GM23338 (cell line): Measurements from ENCODE around the gene DTNB. TPM values are rescaled to one million over a fixed set of nuclear protein-coding genes. Genes with fewer than 3 reads are reported as not detected.

Source experiments
- ATAC-seq: fragments of 200-7000 bp; cut with Tn5 transposase; 3 replicates; pipeline ENCODE4 v1.9.1; 2020
- DNase-seq: peaks from one replicate; pipeline ENCODE4 v3.0.0-alpha.2; 2015; ENCODE audit warnings: low spot score
- H2AFZ ChIP-seq: fragments of 200-600 bp; sonication (generic); 2 replicates; pipeline ENCODE4 v1.8.0; 2016; ENCODE audit warnings: antibody characterized with exemption, mild to moderate bottlenecking, moderate library complexity
- H3F3A ChIP-seq: fragments of 200-600 bp; sonication (generic); replicated peaks from 2 replicates; pipeline ENCODE4 v1.8.0; 2017; ENCODE audit warnings: antibody characterized with exemption, mixed run types, low read depth
- H3K27ac ChIP-seq: fragments of 200-600 bp; sonication (generic); 2 replicates; pipeline ENCODE4 v1.6.1; 2016; ENCODE audit warnings: low read depth
- H3K27me3 ChIP-seq: fragments of 200-600 bp; sonication (generic); 2 replicates; pipeline ENCODE4 v1.8.0; 2016; ENCODE audit warnings: mild to moderate bottlenecking, mixed run types, moderate library complexity; ENCODE audit not compliant: insufficient read depth
- H3K36me3 ChIP-seq: fragments of 200-600 bp; sonication (generic); 2 replicates; pipeline ENCODE4 v1.8.0; 2016; ENCODE audit warnings: mild to moderate bottlenecking; ENCODE audit not compliant: insufficient read depth
- H3K4me1 ChIP-seq: fragments of 200-600 bp; sonication (generic); 2 replicates; pipeline ENCODE4 v1.8.0; 2016; ENCODE audit warnings: mild to moderate bottlenecking, moderate library complexity; ENCODE audit not compliant: insufficient read depth
- H3K4me2 ChIP-seq: fragments of 200-600 bp; sonication (generic); 2 replicates; pipeline ENCODE4 v1.7.1; 2017; ENCODE audit warnings: mixed run types
- H3K4me3 ChIP-seq: fragments of 200-600 bp; sonication (generic); 2 replicates; pipeline ENCODE4 v1.6.1; 2016; ENCODE audit warnings: mixed run types
- H3K79me2 ChIP-seq: fragments of 200-600 bp; sonication (generic); replicated peaks from 2 replicates; pipeline ENCODE4 v1.8.0; 2017; ENCODE audit warnings: mild to moderate bottlenecking; ENCODE audit not compliant: insufficient read depth
- H3K9me2 ChIP-seq: fragments of 200-600 bp; sonication (generic); 2 replicates; pipeline ENCODE4 v1.8.0; 2017; ENCODE audit not compliant: insufficient read depth
- H4K20me1 ChIP-seq: fragments of 200-600 bp; sonication (generic); replicated peaks from 2 replicates; pipeline ENCODE4 v1.8.0; 2017; ENCODE audit warnings: mild to moderate bottlenecking; ENCODE audit not compliant: insufficient read depth
- H3K27ac Mint-ChIP-seq: 2 replicates; pipeline ENCODE4 v1.8.0; 2020; ENCODE audit warnings: inconsistent platforms, mild to moderate bottlenecking, moderate library complexity, mixed read lengths
- H3K27me3 Mint-ChIP-seq: 3 replicates; pipeline ENCODE4 v1.8.0; 2022; ENCODE audit warnings: low read depth, mild to moderate bottlenecking, moderate library complexity, mixed read lengths, inconsistent platforms; ENCODE audit not compliant: insufficient read depth, poor library complexity
- H3K36me3 Mint-ChIP-seq: 3 replicates; pipeline ENCODE4 v1.8.0; 2021; ENCODE audit warnings: low read depth, mild to moderate bottlenecking, inconsistent platforms, moderate library complexity, mixed read lengths
- H3K4me1 Mint-ChIP-seq: 3 replicates; pipeline ENCODE4 v1.8.0; 2020; ENCODE audit warnings: mild to moderate bottlenecking, inconsistent platforms, mixed read lengths
- H3K4me3 Mint-ChIP-seq: 3 replicates; pipeline ENCODE4 v1.8.0; 2021; ENCODE audit warnings: moderate library complexity, mild to moderate bottlenecking, inconsistent platforms, mixed read lengths
- H3K9me3 Mint-ChIP-seq: 3 replicates; pipeline ENCODE4 v1.8.0; 2020; ENCODE audit warnings: moderate library complexity, mild to moderate bottlenecking, inconsistent platforms, mixed read lengths
- CREB1 ChIP-seq: fragments of 250-450 bp; sonication (Bioruptor Pico); IDR thresholded peaks from 2 replicates; pipeline ENCODE4 v1.5.0; 2020; ENCODE audit warnings: low read depth, mild to moderate bottlenecking, moderate library complexity
- EZH2 ChIP-seq: fragments of 200-600 bp; sonication (generic); IDR thresholded peaks from one replicate; pipeline ENCODE4 v1.8.0; 2017; ENCODE audit warnings: antibody characterized with exemption, mild to moderate bottlenecking, low read depth; ENCODE audit not compliant: unreplicated experiment
- EZH2phosphoT487 ChIP-seq: fragments of 200-600 bp; sonication (generic); IDR thresholded peaks from one replicate; pipeline ENCODE4 v1.8.1; 2018; ENCODE audit warnings: antibody characterized with exemption; ENCODE audit not compliant: unreplicated experiment
- JUNB ChIP-seq: IDR thresholded peaks from one replicate; pipeline ENCODE4 v1.6.1; 2016; ENCODE audit warnings: antibody characterized with exemption; ENCODE audit not compliant: unreplicated experiment
- NANOG ChIP-seq: IDR thresholded peaks from 2 replicates; pipeline ENCODE4 v1.6.1; 2016; ENCODE audit warnings: antibody characterized with exemption, borderline replicate concordance
- POLR2AphosphoS5 ChIP-seq: IDR thresholded peaks from 2 replicates; pipeline ENCODE4 v1.6.1; 2016; ENCODE audit warnings: antibody characterized with exemption, low read depth
- STAT1 ChIP-seq: IDR thresholded peaks from one replicate; pipeline ENCODE4 v1.6.1; 2016; ENCODE audit warnings: antibody characterized with exemption; ENCODE audit not compliant: unreplicated experiment
- ZNF114 ChIP-seq: fragments of 250-450 bp; sonication (Bioruptor Pico); IDR thresholded peaks from 2 replicates; pipeline ENCODE4 v1.5.0; 2020; ENCODE audit warnings: mild to moderate bottlenecking, moderate library complexity
- ZNF331 ChIP-seq: fragments of 250-450 bp; sonication (Bioruptor Pico); IDR thresholded peaks from 2 replicates; pipeline ENCODE4 v1.5.0; 2020; ENCODE audit warnings: low read depth, mild to moderate bottlenecking, moderate library complexity
- polyA plus RNA-seq: library from polyadenylated mRNA; unstranded; fragments of >200 nt; fragmentation: Nextera tagmentation; extraction: Ambion mirVana; gene quantifications from 2 replicates; pipeline ENCODE4 v1.2.1, GENCODE V29; 2016
- total RNA-seq: library from RNA; depleted of rRNA; stranded (reverse); fragments of >200 nt; shearing (Covaris generic); gene quantifications from 2 replicates; pipeline ENCODE4 v1.2.3, GENCODE V29; 2014
- TF ChIP-seq, protein P1 (sequence below): fragments of 250-450 bp; sonication (Bioruptor Pico); IDR thresholded peaks from 2 replicates; pipeline ENCODE4 v1.5.0; 2020; ENCODE audit warnings: mild to moderate bottlenecking, moderate library complexity
- TF ChIP-seq, protein P2 (sequence below), 2 experiments: fragments of 200-600 bp in 1 of 2; sonication (generic) in 1 of 2; conservative IDR thresholded peaks; 2 replicates each; pipeline versions ENCODE4 v1.5.1 to v1.6.1; 2016 to 2017; ENCODE audit warnings: antibody characterized with exemption in 2 of 2, low read depth in 2 of 2, mild to moderate bottlenecking in 2 of 2, moderate library complexity in 1 of 2
- TF ChIP-seq, protein P3 (sequence below): IDR thresholded peaks from 2 replicates; pipeline ENCODE4 v1.6.1; 2016; ENCODE audit warnings: antibody characterized with exemption
- TF ChIP-seq, protein P4 (sequence below): IDR thresholded peaks from one replicate; pipeline ENCODE4 v1.6.1; 2018; ENCODE audit warnings: antibody characterized with exemption; ENCODE audit not compliant: unreplicated experiment

DTNB gene
- total and polyA plus RNA-seq, 2 experiments from 2014 or later, result 22.1 to 29.4 TPM

DNA sequence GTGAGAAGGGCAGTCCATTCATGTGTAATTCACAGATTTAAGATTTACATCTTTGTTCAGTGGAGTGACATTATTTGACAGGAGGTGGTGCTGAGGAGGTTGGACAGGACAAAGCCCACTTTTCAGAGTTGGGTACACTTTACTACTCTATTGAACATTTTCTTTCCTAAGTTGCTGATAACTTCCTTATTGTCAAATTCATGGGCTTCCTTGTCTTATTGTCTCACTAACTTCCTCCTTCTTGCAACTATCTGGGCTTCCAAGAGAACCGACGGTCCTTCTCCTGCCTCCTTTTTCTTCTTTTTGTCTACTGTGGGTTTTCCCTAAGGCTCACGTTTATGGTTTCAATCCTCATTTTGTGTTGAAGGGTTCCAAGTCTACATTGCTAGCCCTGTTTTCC lies 263.9 kb downstream of the DTNB start:
- ATAC-seq (no peak), DNase-seq (no peak)
- no peaks in the 10 kb centered on the region for H3K36me3 ChIP-seq
- Mint-ChIP-seq H3K27me3 (peaks cover 2% of the 10 kb centered on the region), H3K4me1 (no peaks in the 10 kb centered on the region), H3K9me3 (no peaks in the 10 kb centered on the region), H3K4me3 (no peak overlapping the region), H3K27ac (no peak overlapping the region), H3K36me3 (peaks cover 7% of the 10 kb centered on the region; the same call in 2 of the 3 replicates)
- no peak overlapping the region for H3K4me3 ChIP-seq
- H4K20me1 ChIP-seq, result no peaks in the 10 kb centered on the region
- no peaks in the 10 kb centered on the region for H3K4me1 ChIP-seq
- no peak overlapping the region for H3K4me2 ChIP-seq
- no peaks in the 10 kb centered on the region for H3K9me2 ChIP-seq
- H2AFZ ChIP-seq, result no peak overlapping the region
- no peaks in the 10 kb centered on the region for H3K27me3 ChIP-seq
- no peak overlapping the region for H3K27ac ChIP-seq
- no peaks in the 10 kb centered on the region for H3F3A ChIP-seq
- H3K79me2 ChIP-seq, result no peaks in the 10 kb centered on the region
- no peak for TF ChIP-seq ZNF331 (CRISPR knock-in tag)
- no peak for TF ChIP-seq NANOG
- TF ChIP-seq JUNB, result no peak
- no peak for TF ChIP-seq ZNF114 (CRISPR knock-in tag)
- TF ChIP-seq EZH2, result no peak
- no peak for TF ChIP-seq STAT1
- TF ChIP-seq, protein P1, sequence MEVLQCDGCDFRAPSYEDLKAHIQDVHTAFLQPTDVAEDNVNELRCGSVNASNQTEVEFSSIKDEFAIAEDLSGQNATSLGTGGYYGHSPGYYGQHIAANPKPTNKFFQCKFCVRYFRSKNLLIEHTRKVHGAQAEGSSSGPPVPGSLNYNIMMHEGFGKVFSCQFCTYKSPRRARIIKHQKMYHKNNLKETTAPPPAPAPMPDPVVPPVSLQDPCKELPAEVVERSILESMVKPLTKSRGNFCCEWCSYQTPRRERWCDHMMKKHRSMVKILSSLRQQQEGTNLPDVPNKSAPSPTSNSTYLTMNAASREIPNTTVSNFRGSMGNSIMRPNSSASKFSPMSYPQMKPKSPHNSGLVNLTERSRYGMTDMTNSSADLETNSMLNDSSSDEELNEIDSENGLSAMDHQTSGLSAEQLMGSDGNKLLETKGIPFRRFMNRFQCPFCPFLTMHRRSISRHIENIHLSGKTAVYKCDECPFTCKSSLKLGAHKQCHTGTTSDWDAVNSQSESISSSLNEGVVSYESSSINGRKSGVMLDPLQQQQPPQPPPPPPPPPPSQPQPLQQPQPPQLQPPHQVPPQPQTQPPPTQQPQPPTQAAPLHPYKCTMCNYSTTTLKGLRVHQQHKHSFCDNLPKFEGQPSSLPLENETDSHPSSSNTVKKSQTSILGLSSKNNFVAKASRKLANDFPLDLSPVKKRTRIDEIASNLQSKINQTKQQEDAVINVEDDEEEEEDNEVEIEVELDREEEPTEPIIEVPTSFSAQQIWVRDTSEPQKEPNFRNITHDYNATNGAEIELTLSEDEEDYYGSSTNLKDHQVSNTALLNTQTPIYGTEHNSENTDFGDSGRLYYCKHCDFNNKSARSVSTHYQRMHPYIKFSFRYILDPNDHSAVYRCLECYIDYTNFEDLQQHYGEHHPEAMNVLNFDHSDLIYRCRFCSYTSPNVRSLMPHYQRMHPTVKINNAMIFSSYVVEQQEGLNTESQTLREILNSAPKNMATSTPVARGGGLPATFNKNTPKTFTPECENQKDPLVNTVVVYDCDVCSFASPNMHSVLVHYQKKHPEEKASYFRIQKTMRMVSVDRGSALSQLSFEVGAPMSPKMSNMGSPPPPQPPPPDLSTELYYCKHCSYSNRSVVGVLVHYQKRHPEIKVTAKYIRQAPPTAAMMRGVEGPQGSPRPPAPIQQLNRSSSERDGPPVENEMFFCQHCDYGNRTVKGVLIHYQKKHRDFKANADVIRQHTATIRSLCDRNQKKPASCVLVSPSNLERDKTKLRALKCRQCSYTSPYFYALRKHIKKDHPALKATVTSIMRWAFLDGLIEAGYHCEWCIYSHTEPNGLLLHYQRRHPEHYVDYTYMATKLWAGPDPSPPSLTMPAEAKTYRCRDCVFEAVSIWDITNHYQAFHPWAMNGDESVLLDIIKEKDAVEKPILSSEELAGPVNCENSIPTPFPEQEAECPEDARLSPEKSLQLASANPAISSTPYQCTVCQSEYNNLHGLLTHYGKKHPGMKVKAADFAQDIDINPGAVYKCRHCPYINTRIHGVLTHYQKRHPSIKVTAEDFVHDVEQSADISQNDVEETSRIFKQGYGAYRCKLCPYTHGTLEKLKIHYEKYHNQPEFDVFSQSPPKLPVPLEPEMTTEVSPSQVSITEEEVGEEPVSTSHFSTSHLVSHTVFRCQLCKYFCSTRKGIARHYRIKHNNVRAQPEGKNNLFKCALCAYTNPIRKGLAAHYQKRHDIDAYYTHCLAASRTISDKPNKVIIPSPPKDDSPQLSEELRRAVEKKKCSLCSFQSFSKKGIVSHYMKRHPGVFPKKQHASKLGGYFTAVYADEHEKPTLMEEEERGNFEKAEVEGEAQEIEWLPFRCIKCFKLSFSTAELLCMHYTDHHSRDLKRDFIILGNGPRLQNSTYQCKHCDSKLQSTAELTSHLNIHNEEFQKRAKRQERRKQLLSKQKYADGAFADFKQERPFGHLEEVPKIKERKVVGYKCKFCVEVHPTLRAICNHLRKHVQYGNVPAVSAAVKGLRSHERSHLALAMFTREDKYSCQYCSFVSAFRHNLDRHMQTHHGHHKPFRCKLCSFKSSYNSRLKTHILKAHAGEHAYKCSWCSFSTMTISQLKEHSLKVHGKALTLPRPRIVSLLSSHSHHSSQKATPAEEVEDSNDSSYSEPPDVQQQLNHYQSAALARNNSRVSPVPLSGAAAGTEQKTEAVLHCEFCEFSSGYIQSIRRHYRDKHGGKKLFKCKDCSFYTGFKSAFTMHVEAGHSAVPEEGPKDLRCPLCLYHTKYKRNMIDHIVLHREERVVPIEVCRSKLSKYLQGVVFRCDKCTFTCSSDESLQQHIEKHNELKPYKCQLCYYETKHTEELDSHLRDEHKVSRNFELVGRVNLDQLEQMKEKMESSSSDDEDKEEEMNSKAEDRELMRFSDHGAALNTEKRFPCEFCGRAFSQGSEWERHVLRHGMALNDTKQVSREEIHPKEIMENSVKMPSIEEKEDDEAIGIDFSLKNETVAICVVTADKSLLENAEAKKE (CRISPR knock-in tag), result no peak
- TF ChIP-seq POLR2AphosphoS5, result no peak
- TF ChIP-seq EZH2phosphoT487, result no peak
- TF ChIP-seq, protein P2, sequence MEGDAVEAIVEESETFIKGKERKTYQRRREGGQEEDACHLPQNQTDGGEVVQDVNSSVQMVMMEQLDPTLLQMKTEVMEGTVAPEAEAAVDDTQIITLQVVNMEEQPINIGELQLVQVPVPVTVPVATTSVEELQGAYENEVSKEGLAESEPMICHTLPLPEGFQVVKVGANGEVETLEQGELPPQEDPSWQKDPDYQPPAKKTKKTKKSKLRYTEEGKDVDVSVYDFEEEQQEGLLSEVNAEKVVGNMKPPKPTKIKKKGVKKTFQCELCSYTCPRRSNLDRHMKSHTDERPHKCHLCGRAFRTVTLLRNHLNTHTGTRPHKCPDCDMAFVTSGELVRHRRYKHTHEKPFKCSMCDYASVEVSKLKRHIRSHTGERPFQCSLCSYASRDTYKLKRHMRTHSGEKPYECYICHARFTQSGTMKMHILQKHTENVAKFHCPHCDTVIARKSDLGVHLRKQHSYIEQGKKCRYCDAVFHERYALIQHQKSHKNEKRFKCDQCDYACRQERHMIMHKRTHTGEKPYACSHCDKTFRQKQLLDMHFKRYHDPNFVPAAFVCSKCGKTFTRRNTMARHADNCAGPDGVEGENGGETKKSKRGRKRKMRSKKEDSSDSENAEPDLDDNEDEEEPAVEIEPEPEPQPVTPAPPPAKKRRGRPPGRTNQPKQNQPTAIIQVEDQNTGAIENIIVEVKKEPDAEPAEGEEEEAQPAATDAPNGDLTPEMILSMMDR (conservative IDR thresholded peaks at IDR 0.05; ENCODE audit: low read depth in 2 of 2), result no peak
- TF ChIP-seq CREB1, result no peak
- TF ChIP-seq, protein P3, sequence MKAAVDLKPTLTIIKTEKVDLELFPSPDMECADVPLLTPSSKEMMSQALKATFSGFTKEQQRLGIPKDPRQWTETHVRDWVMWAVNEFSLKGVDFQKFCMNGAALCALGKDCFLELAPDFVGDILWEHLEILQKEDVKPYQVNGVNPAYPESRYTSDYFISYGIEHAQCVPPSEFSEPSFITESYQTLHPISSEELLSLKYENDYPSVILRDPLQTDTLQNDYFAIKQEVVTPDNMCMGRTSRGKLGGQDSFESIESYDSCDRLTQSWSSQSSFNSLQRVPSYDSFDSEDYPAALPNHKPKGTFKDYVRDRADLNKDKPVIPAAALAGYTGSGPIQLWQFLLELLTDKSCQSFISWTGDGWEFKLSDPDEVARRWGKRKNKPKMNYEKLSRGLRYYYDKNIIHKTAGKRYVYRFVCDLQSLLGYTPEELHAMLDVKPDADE, result no peak
- TF ChIP-seq, protein P4, sequence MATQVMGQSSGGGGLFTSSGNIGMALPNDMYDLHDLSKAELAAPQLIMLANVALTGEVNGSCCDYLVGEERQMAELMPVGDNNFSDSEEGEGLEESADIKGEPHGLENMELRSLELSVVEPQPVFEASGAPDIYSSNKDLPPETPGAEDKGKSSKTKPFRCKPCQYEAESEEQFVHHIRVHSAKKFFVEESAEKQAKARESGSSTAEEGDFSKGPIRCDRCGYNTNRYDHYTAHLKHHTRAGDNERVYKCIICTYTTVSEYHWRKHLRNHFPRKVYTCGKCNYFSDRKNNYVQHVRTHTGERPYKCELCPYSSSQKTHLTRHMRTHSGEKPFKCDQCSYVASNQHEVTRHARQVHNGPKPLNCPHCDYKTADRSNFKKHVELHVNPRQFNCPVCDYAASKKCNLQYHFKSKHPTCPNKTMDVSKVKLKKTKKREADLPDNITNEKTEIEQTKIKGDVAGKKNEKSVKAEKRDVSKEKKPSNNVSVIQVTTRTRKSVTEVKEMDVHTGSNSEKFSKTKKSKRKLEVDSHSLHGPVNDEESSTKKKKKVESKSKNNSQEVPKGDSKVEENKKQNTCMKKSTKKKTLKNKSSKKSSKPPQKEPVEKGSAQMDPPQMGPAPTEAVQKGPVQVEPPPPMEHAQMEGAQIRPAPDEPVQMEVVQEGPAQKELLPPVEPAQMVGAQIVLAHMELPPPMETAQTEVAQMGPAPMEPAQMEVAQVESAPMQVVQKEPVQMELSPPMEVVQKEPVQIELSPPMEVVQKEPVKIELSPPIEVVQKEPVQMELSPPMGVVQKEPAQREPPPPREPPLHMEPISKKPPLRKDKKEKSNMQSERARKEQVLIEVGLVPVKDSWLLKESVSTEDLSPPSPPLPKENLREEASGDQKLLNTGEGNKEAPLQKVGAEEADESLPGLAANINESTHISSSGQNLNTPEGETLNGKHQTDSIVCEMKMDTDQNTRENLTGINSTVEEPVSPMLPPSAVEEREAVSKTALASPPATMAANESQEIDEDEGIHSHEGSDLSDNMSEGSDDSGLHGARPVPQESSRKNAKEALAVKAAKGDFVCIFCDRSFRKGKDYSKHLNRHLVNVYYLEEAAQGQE, result no peak
